ENCODE measurements around the gene VCL.
"Not testable (repeated sequence)": the region's sequence is repeated elsewhere in the genome, so short reads cannot be mapped to it uniquely, and the experiment has no call there.

The VCL gene

GRCh38 chr10:74117738-74118137 lies 119.8 kb downstream of the VCL start:
- DNase-seq = no peak

- DNase-seq = no peak
Observed at GRCh38 chr10:74118804-74119203, 120.9 kb downstream of the VCL start.

GRCh38 chr10:74120911-74121310 lies 123.0 kb downstream of the VCL start:
- DNase-seq = no peak

GRCh38 chr10:74121368-74121767 lies 123.5 kb downstream of the VCL start:
- no peak for DNase-seq

GRCh38 chr10:74122060-74122459 lies 124.1 kb downstream of the VCL start:
- DNase-seq = no peak

GRCh38 chr10:74123081-74123480 lies 125.2 kb downstream of the VCL start:
- DNase-seq = no peak

GRCh38 chr10:74133923-74134820 lies 136.3 kb downstream of the VCL start:
- DNase-seq = no peak

- no peak for DNase-seq
Observed at GRCh38 chr10:74135452-74135851, 137.5 kb downstream of the VCL start.

GRCh38 chr10:74137992-74138391 lies 140.1 kb downstream of the VCL start:
- DNase-seq = no peak

- not testable (repeated sequence) for DNase-seq
Observed at GRCh38 chr10:74138596-74138995, 140.7 kb downstream of the VCL start.

- no peak for DNase-seq
Observed at GRCh38 chr10:74139981-74140380, 142.1 kb downstream of the VCL start.

- no peak for DNase-seq
Observed at GRCh38 chr10:74140553-74140952, 142.6 kb downstream of the VCL start.

- no peak for DNase-seq
Observed at GRCh38 chr10:74145133-74145532, 147.2 kb downstream of the VCL start.

- not testable (repeated sequence) for DNase-seq
Observed at GRCh38 chr10:74146980-74147379, 149.1 kb downstream of the VCL start.

- DNase-seq = peak in 1 of 2 experiments; percentile 76
Observed at GRCh38 chr10:74150204-74150989, 152.5 kb downstream of the VCL start, which contains the start of gene AP3M1. Gene AP3M1 (minus strand): TSS chr10:74150828. CDS start chr10:74138379, 12,449 bp downstream.

- DNase-seq = peak; percentile 90 to 93
Observed at GRCh38 chr10:74150990-74151878, 153.3 kb downstream of the VCL start, which contains the start of gene ADK. Gene ADK (plus strand): TSS chr10:74151221. CDS start chr10:74151279, 58 bp downstream.

GRCh38 chr10:74151879-74152722 lies 154.2 kb downstream of the VCL start:
- DNase-seq = no peak

- DNase-seq = no peak
Observed at GRCh38 chr10:74153123-74153522, 155.2 kb downstream of the VCL start.

GRCh38 chr10:74153676-74154075 lies 155.8 kb downstream of the VCL start:
- no peak for DNase-seq

GRCh38 chr10:74156919-74157289 lies 159.0 kb downstream of the VCL start:
- DNase-seq = no peak

GRCh38 chr10:74160013-74160412 lies 162.1 kb downstream of the VCL start:
- no peak for DNase-seq
